HG03565 (cell line): ENCODE measurements around the gene EXOC6B.
"Not testable (repeated sequence)": the region's sequence is repeated elsewhere in the genome, so short reads cannot be mapped to it uniquely, and the experiment has no call there.

Experiments used
- ATAC-seq: cut with Tn5 transposase; IDR thresholded peaks from one replicate; pipeline ENCODE4 v1.9.1; 2021; ENCODE audit warnings: mild to moderate bottlenecking, moderate library complexity; ENCODE audit not compliant: unreplicated experiment

The EXOC6B gene

GRCh38 chr2:72555943-72556342 is 269.9 kb downstream of the EXOC6B start:
- ATAC-seq, result no peak

DNA sequence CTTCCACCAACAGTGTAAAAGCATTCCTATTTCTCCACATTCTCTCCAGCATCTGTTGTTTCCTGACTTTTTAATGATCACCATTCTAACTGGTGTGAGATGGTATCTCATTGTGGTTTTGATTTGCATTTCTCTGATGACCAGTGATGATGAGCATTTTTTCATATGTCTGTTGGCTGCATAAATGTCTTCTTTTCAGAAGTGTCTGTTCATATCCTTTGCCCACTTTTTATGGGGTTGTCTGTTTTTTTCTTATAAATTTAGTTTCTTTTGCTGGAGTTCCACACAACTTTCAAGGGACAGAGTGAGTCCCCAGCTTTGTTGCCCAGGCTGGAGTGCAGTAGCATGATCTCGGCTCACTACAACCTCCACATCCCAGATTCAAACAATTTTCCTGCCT is 270.5 kb downstream of the EXOC6B start:
- ATAC-seq, result not testable (repeated sequence)

GRCh38 chr2:72554910-72555309 is 270.9 kb downstream of the EXOC6B start:
- not testable (repeated sequence) for ATAC-seq

DNA sequence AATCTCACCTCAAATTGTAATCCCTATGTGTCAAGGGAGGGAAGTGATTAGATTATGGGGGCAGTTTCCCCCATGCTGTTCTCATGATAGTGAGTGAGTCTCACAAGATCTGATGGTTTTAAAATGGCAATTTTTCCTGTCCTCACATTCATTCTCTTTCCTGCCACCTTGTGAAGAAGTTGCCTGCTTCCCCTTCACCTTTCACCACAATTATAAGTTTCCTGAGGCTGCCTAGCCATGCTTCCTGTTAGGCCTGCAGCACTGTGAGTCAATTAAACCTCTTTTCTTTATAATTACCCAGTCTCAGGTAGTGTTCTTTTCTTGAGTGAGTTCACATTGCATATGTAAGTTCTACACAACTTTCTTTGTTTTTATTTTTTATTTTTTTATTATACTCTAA is 271.5 kb downstream of the EXOC6B start:
- no peak for ATAC-seq

DNA sequence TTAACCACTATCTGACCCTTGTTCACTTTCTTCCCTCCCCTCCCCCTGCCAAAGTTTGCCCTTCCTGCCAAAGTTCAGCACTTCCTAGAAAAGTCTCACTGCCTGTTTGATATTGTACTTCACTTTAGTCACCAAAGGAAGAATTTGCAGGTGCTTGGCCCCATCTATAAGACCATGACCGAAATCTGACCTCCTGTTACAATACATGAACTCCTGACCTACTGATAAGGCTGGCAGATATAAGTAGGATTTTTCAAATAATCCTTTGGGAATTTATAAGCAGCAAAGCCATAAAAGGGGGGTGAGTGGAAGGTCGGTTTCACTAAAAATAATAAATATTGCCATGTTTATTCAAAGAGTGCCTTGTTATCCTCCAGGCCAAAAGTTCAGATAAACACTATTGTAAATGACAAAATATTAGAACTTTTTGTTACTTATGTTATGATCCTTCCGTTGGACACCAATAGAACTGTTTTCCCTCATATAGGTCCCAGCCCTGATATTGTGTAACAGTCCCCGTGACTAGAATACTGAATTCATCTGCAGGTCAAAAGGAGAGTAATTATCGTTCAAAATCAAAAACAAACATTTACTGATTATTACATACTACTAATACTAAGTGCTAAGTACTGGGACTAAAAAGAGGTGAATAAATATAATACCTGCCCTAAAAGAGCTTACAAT is 277.6 kb downstream of the EXOC6B start:
- ATAC-seq, result no peak

DNA sequence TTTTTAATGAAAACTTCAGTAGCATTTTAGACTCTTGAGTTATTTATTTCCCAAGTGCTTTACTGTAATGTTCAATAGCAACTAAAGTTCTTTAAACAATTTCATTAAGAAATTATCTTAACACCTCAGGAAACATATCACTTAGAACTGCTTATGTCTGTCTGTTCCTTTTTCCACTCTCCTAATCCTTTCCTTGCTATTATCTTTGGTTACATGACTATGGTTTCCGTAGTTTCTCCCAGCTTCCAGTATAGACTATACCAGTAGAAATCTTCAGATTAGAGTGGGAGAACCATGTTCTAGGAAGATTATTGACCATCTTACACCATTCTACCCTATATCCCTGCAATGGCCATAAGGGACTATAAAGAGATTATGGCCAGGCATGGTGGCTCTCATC is 280.0 kb downstream of the EXOC6B start:
- ATAC-seq, result no peak

GRCh38 chr2:72544554-72544953 is 281.3 kb downstream of the EXOC6B start:
- ATAC-seq, result no peak

DNA sequence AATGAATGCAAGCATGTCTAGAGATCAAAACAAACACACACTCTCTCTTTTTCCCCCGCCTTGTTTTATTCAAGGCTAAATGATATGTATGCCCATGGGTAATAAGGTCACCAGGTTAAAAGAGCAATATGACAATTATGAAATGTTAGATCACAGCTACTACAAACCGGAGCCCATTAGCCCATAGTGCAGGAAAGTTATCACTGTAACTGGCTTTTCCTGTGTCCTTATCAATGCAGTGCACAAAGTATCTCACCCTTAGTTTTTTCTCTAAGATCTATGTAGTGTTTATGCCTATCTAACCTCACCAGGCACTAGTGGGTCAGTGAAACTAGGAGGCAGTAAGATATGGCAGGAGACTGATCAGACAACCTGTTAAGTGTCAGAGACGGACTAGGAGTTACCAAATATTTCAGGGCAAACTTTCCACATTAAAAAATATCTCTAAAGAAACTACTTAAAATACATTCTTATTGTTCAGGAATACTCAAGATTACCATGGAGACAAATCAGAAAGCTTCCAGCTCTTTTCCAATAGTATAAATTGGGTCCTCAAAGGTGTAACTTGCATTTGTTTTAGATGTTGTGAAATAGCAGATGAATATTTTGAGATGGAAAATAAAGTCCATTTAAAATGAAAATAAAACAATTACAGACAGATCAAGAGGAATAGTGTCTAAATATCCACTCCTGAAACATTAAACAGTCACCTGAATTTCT is 282.2 kb downstream of the EXOC6B start:
- ATAC-seq, result no peak

DNA sequence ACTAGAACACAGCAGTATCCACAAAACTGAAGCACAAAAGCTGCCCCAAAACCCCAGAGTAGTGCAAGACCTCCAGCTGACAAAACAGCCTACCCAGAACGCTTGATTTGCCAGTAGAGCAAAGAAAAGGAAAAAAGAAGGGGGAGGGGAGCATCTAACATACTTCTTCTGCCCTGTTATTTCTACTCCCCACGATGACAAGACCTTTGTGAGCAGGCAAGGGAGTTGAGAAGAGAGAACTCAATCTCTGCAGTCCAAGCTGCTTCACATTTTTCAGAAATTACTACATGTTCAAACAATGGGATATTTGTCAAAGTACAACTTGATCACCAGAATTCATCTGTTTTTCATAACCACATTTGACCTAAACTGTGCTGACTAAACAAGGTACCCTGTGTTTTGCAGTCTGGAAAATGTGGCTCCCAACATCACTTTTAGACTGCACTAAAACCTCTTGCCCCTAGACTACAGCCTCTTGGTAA is 286.7 kb downstream of the EXOC6B start:
- no peak for ATAC-seq

- ATAC-seq, result no peak
Measured at GRCh38 chr2:72538486-72538885, 287.3 kb downstream of the EXOC6B start.

DNA sequence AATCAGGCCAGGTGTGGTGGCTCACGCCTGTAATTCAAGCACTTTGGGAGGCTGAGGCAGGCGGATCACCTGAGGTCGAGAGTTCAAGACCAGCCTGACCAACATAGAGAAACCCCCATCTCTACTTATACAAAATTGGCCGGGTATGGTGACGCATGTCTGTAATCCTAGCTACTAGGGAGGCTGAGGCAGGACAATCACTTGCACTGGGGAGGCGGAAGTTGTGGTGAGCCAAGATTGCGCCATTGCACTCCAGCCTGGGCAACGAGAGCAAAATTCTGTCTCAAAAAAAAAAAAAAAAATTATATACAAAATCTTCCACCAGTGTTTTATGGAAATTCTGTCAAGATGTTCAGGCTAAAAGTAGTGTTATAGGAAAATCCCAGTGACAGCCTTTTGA is 290.2 kb downstream of the EXOC6B start:
- not testable (repeated sequence) for ATAC-seq

DNA sequence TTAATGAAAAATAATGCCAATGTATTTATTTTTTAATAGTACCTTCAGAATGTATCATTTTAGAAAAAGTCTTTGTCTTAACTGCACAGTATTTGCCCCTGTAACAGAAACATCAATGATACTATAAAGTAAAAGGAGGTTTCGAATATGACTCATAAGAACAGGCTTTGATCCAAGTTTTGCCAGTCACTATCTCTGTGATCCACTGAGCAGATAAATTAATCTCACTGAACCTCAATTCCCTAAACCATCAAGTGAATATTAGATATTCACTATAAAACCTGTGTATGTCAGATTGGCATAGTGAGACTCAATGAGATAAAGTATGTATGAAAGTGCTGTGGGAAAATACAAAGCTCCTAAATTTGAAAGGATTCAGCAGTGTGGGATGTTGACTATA is 292.1 kb downstream of the EXOC6B start:
- ATAC-seq, result no peak

DNA sequence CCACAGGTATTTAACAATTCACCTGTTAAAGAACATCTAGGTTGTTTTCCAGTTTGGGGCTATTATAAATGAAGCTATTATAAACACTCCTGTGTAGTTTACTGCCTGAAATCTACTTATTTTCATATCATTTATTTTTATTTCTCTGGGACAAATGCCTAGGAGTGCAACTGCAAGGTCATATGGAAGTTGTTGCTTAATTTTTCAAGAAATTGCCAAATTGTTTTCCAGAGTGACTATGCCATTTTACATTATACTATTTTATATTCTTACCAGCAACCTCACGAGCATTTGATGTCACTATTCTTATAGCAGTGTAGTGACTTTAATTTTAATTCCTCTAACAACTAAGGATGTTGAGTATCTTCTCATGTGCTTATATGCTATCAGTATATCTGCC is 298.4 kb downstream of the EXOC6B start:
- ATAC-seq, result no peak

GRCh38 chr2:72526623-72527022 is 299.2 kb downstream of the EXOC6B start:
- ATAC-seq, result no peak

GRCh38 chr2:72524071-72524470 is 301.8 kb downstream of the EXOC6B start:
- ATAC-seq, result no peak

GRCh38 chr2:72515696-72516095 is 310.1 kb downstream of the EXOC6B start:
- no peak for ATAC-seq

DNA sequence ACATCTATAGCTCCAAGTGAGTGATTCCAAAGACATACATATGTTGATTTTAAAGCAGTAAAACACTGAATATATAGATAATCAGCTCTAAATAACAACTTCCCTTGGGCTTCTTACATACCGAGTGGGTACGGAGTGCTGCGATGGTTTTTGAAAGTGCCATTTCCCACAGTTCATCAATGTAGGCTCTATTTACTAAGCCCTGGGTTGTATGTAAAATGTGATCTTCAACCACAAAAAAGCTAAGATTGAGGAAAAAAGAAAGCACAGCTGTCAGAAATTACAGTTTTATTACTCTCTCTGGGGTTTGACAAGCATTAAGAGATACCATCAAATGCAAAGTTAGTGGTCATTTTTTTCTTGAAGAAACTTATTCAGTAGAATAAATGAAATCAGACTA is 312.8 kb downstream of the EXOC6B start:
- no peak for ATAC-seq

- ATAC-seq, result no peak
Measured at GRCh38 chr2:72512376-72512775, 313.5 kb downstream of the EXOC6B start.

DNA sequence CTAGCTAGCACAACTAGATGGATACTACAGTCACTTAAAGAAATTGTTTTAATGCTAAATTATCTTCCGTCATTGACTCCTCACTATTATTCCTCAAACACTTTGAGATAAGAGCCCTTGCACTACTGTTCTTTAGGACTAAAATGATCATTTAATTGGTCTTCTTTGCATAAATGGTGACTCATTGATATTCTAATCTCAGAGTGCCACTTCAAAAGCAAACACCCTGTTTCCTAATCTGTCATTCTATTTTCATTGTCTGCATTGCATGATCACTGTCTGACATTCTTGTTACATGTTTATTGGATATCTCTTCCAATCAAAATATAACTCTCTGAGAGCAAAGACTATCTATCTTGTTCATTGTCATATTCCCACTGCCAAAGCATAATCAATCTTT is 313.9 kb downstream of the EXOC6B start:
- no peak for ATAC-seq

GRCh38 chr2:72497763-72498162 is 328.1 kb downstream of the EXOC6B start:
- ATAC-seq, result no peak

DNA sequence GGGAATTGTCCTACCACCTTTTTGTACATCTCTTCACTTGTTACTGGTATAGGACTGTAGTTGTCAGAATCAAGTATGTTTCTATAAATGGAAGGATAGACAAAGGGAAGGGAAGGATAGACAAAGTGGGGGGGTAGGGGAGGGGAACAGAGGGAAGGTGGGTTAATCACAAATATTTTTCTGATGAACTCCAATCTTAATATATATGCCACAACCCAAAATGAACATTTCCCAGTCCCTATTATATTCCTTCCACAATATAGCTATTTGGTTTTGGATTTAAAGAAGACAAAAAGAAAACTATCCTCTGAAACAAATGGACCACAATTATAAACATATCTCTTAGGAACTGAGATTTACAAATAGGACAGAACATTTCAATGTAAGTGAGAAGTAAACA is 329.4 kb downstream of the EXOC6B start:
- no peak for ATAC-seq

GRCh38 chr2:72494392-72494791 is 331.4 kb downstream of the EXOC6B start:
- ATAC-seq, result no peak
